Uterus (tissue), 2 donors: ENCODE measurements around the gene RAB34.

ENCODE experiments used
- POLR2A ChIP-seq, 2 donors: fragments of 450-650 bp; IDR thresholded peaks; one replicate each; pipeline ENCODE4 v1.6.1; 2016; ENCODE audit warnings: antibody characterized with exemption in 2 of 2, mild to moderate bottlenecking in 1 of 2, moderate library complexity in 1 of 2
- TF ChIP-seq, protein P1 (sequence below), 4 experiments: fragments of 200-600 bp in 2 of 4; fragments of 450-650 bp in 2 of 4; sonication (generic) in 2 of 4; IDR thresholded peaks; one replicate each; pipeline ENCODE4 v1.5.1; 2016 to 2019; ENCODE audit warnings: antibody characterized with exemption in 4 of 4, mild to moderate bottlenecking in 2 of 4, moderate library complexity in 1 of 4

- TF ChIP-seq POLR2A (IDR thresholded peaks at IDR 0.05), result no peak
- TF ChIP-seq, protein P1, sequence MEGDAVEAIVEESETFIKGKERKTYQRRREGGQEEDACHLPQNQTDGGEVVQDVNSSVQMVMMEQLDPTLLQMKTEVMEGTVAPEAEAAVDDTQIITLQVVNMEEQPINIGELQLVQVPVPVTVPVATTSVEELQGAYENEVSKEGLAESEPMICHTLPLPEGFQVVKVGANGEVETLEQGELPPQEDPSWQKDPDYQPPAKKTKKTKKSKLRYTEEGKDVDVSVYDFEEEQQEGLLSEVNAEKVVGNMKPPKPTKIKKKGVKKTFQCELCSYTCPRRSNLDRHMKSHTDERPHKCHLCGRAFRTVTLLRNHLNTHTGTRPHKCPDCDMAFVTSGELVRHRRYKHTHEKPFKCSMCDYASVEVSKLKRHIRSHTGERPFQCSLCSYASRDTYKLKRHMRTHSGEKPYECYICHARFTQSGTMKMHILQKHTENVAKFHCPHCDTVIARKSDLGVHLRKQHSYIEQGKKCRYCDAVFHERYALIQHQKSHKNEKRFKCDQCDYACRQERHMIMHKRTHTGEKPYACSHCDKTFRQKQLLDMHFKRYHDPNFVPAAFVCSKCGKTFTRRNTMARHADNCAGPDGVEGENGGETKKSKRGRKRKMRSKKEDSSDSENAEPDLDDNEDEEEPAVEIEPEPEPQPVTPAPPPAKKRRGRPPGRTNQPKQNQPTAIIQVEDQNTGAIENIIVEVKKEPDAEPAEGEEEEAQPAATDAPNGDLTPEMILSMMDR (IDR thresholded peaks at IDR 0.05), result no peak
Observed at GRCh38 chr17:28755486-28755885, 37.8 kb upstream of the RAB34 start.
